NB4 (cell line): ENCODE results near the gene LSM4.
"Not testable (repeated sequence)": the region's sequence is repeated elsewhere in the genome, so short reads cannot be mapped to it uniquely, and the experiment has no call there.

Source experiments
- DNase-seq: peaks from one replicate; pipeline ENCODE4 v3.0.0; 2010; ENCODE audit warnings: low read depth
- H3K4me3 ChIP-seq: one replicate; pipeline ENCODE4 v1.5.1; 2011; ENCODE audit warnings: mild to moderate bottlenecking, low read depth, low read length, moderate library complexity
- CTCF ChIP-seq: IDR thresholded peaks from one replicate; pipeline ENCODE4 v1.5.1; 2012; ENCODE audit warnings: low read depth, low read length
- MAX ChIP-seq: IDR thresholded peaks from 2 replicates; pipeline ENCODE4 v1.6.1; 2011; ENCODE audit warnings: low read depth, low read length
- MYC ChIP-seq: IDR thresholded peaks from 2 replicates; pipeline ENCODE4 v1.6.1; 2011; ENCODE audit warnings: low read depth, low read length
- POLR2A ChIP-seq: IDR thresholded peaks from 2 replicates; pipeline ENCODE4 v1.6.1; 2011; ENCODE audit warnings: mild to moderate bottlenecking; ENCODE audit not compliant: insufficient read length; ENCODE audit errors: extremely low read depth

Gene LSM4

GRCh38 chr19:18349524-18350128, 26.8 kb upstream of the LSM4 start:
- peak; percentile 56 for DNase-seq
- H3K4me3 ChIP-seq, result no peak overlapping the region
- TF ChIP-seq MYC, result no peak
- TF ChIP-seq MAX, result no peak
- TF ChIP-seq CTCF, result peak; percentile 66

GRCh38 chr19:18348818-18349339, 26.0 kb upstream of the LSM4 start:
- DNase-seq, H3K4me3 ChIP-seq: not testable (repeated sequence)

GRCh38 chr19:18348171-18348570, 25.3 kb upstream of the LSM4 start:
- TF ChIP-seq CTCF (no peak), MYC (no peak), MAX (no peak), POLR2A (no peak)
- DNase-seq, result no peak
- H3K4me3 ChIP-seq, result no peak overlapping the region

- TF ChIP-seq POLR2A (no peak), MAX (no peak), MYC (no peak), CTCF (no peak)
- no peak for DNase-seq
- H3K4me3 ChIP-seq, result no peak overlapping the region
These were observed 23.2 kb upstream of the LSM4 start for GRCh38 chr19:18346091-18346490.

GRCh38 chr19:18345296-18345695, 22.4 kb upstream of the LSM4 start:
- TF ChIP-seq MYC (no peak), CTCF (no peak), MAX (no peak), POLR2A (no peak)
- DNase-seq, result no peak
- H3K4me3 ChIP-seq, result no peak overlapping the region

- H3K4me3 ChIP-seq, result no peak overlapping the region
- TF ChIP-seq POLR2A (no peak), MAX (no peak), CTCF (no peak), MYC (no peak)
- DNase-seq, result no peak
These were observed 21.7 kb upstream of the LSM4 start for GRCh38 chr19:18344582-18344950.
